Calu3 (cell line): ENCODE data around the gene SH3RF2. TPM values are rescaled to one million over a fixed set of nuclear protein-coding genes. Genes with fewer than 3 reads are reported as not detected.

Experiments
- BruUV-seq: library from RNA; stranded (reverse); fragments of 400-500 nt; replicated peaks from 2 replicates; lab custom pipeline; 2021; lab: Mats Ljungman, UMichigan
- CTCF ChIA-PET: fragments of 300-600 bp; sonication (Branson Sonifier 250); formaldehyde crosslinking; loops from one replicate; lab custom pipeline; 2022; ENCODE audit warnings: antibody characterized with exemption; lab: Charles Lee
- DNase-seq: peaks from one replicate; pipeline ENCODE4 v3.0.0; 2022
- H3K27ac Mint-ChIP-seq: one replicate; pipeline ENCODE4 v1.8.0; 2022; ENCODE audit warnings: mixed read lengths; ENCODE audit not compliant: unreplicated experiment
- H3K27me3 Mint-ChIP-seq: one replicate; pipeline ENCODE4 v1.8.0; 2022; ENCODE audit warnings: mixed read lengths; ENCODE audit not compliant: unreplicated experiment
- H3K36me3 Mint-ChIP-seq: one replicate; pipeline ENCODE4 v1.8.0; 2022; ENCODE audit warnings: mild to moderate bottlenecking, moderate library complexity, mixed read lengths; ENCODE audit not compliant: insufficient read depth, unreplicated experiment
- H3K4me1 Mint-ChIP-seq: one replicate; pipeline ENCODE4 v1.8.0; 2022; ENCODE audit warnings: mild to moderate bottlenecking, low read depth, mixed read lengths; ENCODE audit not compliant: unreplicated experiment
- H3K4me3 Mint-ChIP-seq: one replicate; pipeline ENCODE4 v1.8.0; 2022; ENCODE audit warnings: mild to moderate bottlenecking, low read depth, moderate library complexity, mixed read lengths; ENCODE audit not compliant: unreplicated experiment
- H3K9me3 Mint-ChIP-seq: one replicate; pipeline ENCODE4 v1.8.0; 2022; ENCODE audit warnings: low read depth, mixed read lengths; ENCODE audit not compliant: unreplicated experiment
- CTCF ChIP-seq: fragments of 200-600 bp; IDR thresholded peaks from one replicate; pipeline ENCODE4 v1.8.0; 2022; ENCODE audit warnings: antibody characterized with exemption; ENCODE audit not compliant: unreplicated experiment
- intact Hi-C: fragments of 100-400 bp; cut with micrococcal nuclease; formaldehyde crosslinking; loops from one replicate; pipeline ENCODE4 v1.10.0; 2022; ENCODE audit not compliant: unreplicated experiment
- total RNA-seq: library from RNA; stranded (reverse); gene quantifications from 2 replicates; pipeline ENCODE4 v1.2.3, GENCODE V29; 2022

The SH3RF2 gene
- total RNA-seq, 1 experiment from 2014 or later = 21.9 TPM

- Mint-ChIP-seq H3K9me3 (no peaks in the 10 kb centered on the region), H3K27ac (no peak overlapping the region), H3K4me1 (no peaks in the 10 kb centered on the region), H3K27me3 (no peaks in the 10 kb centered on the region), H3K36me3 (no peaks in the 10 kb centered on the region), H3K4me3 (no peak overlapping the region)
- no peak for DNase-seq
- intact Hi-C loops = no loop called here
- CTCF ChIA-PET = no interaction called here
- no peak for TF ChIP-seq CTCF
- no TSS peak for BruUV-seq
Measured at GRCh38 chr5:146081556-146081955, 145.2 kb downstream of the SH3RF2 start.

- intact Hi-C loops = no loop called here
- H3K4me1 Mint-ChIP-seq = no peaks in the 10 kb centered on the region
- CTCF ChIA-PET = no interaction called here
- no peak overlapping the region for H3K4me3 Mint-ChIP-seq
- TF ChIP-seq CTCF = no peak
- H3K27me3 Mint-ChIP-seq = no peaks in the 10 kb centered on the region
- DNase-seq = no peak
- no peak overlapping the region for H3K27ac Mint-ChIP-seq
- no peaks in the 10 kb centered on the region for H3K36me3 Mint-ChIP-seq
- no TSS peak for BruUV-seq
- H3K9me3 Mint-ChIP-seq = no peaks in the 10 kb centered on the region
Measured at GRCh38 chr5:146082798-146083197, 146.4 kb downstream of the SH3RF2 start.

GRCh38 chr5:146084376-146084775 is 148.0 kb downstream of the SH3RF2 start:
- Mint-ChIP-seq H3K27ac (no peak overlapping the region), H3K36me3 (no peaks in the 10 kb centered on the region), H3K9me3 (no peaks in the 10 kb centered on the region), H3K4me3 (no peak overlapping the region), H3K27me3 (no peaks in the 10 kb centered on the region), H3K4me1 (no peaks in the 10 kb centered on the region)
- CTCF ChIA-PET = no interaction called here
- no peak for TF ChIP-seq CTCF
- DNase-seq = no peak
- no TSS peak for BruUV-seq
- intact Hi-C loops = no loop called here

GRCh38 chr5:146088098-146088497 is 151.7 kb downstream of the SH3RF2 start:
- no peak for TF ChIP-seq CTCF
- no peaks in the 10 kb centered on the region for H3K9me3 Mint-ChIP-seq
- H3K27me3 Mint-ChIP-seq = no peaks in the 10 kb centered on the region
- peaks cover 3% of the 10 kb centered on the region for H3K36me3 Mint-ChIP-seq
- intact Hi-C loops = no loop called here
- H3K27ac Mint-ChIP-seq = no peak overlapping the region
- no peak for DNase-seq
- no peaks in the 10 kb centered on the region for H3K4me1 Mint-ChIP-seq
- no TSS peak for BruUV-seq
- no peak overlapping the region for H3K4me3 Mint-ChIP-seq
- CTCF ChIA-PET = no interaction called here
